ENCODE data around the gene LSG1.

Gene LSG1

DNA sequence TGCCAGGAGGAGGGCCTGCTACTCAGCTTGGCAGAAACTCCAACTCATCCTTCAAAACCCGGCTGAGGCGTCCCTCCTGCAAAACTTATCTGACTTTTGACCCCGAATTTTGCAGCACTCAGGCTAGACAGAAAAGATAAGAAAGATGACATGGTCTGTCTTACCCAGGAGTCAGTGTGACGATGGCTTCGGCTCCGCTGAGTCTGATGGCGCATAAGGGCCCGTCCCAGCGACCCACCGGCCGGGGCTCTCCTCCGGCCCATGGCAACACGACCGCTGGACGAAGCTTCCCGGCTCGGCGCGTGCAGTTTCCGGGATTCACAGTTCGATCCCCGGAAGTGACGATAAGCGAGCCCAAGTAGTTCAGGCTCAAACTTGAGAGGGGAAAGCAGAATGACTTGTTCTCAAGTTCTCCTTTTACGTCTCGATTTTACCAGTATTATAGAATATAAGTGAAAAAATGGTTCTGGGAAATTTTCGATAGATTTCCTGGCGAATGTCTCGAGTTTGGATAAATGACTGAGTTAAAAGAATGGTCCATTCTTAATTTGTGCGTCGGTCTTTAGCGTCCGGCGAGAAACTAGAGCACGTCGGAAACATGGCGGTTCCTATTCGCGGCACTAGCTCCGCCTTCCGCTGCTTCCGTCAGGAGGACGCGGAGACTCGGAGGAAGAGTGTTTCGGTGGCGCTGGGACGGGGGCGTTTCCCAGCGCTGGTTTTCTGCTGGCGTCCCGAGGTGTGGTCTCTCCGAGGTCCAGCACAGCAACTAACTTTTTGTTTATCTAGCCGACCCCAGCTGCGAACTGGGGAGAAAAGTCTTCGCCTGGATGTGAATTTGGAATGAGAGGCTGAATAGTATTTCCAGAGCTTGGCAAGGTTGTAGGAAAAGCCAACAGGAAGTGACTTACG, at the start of gene LSG1:
Gene LSG1 (minus strand): TSS at position 292 of the 909 bp plus-strand sequence. CDS start 29 bp downstream, at position 263.
- peak; percentile 92 for DNase-seq

GRCh38 chr3:194720048-194720447, 48.1 kb upstream of the LSG1 start:
- no peak for DNase-seq

GRCh38 chr3:194718079-194718478, 46.1 kb upstream of the LSG1 start:
- no peak for DNase-seq

- no peak for DNase-seq
These were observed 43.2 kb upstream of the LSG1 start for GRCh38 chr3:194715022-194715800.

- DNase-seq: no peak
These were observed 42.6 kb upstream of the LSG1 start for GRCh38 chr3:194714564-194714963.

- DNase-seq: no peak
These were observed 42.1 kb upstream of the LSG1 start for GRCh38 chr3:194714137-194714455.

GRCh38 chr3:194713299-194714136, 41.5 kb upstream of the LSG1 start:
- DNase-seq: no peak

DNA sequence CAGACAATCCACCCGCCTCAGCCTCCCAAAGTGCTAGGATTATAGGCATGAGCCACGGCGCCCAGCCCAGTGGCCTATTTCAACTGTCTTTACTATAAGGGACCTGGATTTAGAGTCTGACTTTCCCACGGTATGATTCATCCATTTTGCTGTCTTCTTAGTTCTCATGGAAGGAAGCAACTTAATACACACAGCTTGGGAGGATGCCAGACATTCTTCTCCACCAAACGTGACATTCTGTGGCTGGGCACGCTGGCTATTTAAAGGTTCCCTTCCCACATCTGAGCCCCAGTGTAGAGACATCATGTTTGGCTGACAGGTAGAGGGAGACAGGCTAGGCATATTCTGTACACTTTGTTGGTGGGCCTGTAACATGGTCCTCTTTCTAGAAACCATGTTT, 39.9 kb upstream of the LSG1 start:
- no peak for DNase-seq

- DNase-seq: no peak
These were observed 39.3 kb upstream of the LSG1 start for GRCh38 chr3:194711286-194711685.

GRCh38 chr3:194707147-194707540, 35.2 kb upstream of the LSG1 start:
- no peak for DNase-seq

DNA sequence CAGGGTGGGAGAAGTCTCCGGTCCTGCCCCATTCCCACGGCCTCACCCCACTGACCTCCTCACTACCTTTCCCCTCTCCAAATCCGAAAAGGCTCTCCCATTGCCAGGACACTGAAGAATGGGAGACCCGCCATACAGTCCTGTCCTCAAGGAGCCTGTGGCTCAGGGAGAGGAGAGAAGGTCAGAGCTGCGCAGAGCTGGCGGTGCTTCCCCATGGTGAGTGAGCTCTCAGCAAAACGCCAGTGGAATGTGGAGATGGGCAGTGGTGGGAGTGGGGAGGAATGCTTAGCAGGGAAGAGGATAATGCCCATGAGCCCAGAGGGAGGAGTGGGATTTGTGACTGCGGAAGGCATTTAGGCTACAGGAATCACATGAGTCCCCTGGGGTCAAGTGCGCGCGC, 33.8 kb upstream of the LSG1 start:
- no peak for DNase-seq

DNA sequence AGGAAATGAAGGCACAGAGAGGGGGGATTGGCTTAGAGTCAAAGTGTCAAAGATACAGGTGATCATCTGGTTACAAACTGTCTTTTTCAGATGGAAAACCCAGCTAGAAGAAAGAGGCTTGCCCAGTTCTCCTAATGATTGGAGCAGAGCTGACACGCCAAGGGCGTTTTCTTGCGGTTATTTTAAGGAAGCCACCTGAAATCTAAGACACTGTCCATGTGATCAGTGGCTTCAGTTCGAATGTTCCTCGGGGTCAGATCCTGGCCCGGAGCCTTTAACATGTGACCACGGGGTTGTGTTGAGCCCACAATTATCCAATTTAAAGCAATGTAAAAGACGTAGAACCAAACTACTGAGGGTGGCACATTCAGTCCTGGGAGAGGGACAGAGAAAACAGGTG, 33.2 kb upstream of the LSG1 start:
- DNase-seq: no peak

GRCh38 chr3:194702545-194702944, 30.6 kb upstream of the LSG1 start:
- DNase-seq: no peak

- no peak for DNase-seq
These were observed 24.7 kb upstream of the LSG1 start for GRCh38 chr3:194696702-194697101.

DNA sequence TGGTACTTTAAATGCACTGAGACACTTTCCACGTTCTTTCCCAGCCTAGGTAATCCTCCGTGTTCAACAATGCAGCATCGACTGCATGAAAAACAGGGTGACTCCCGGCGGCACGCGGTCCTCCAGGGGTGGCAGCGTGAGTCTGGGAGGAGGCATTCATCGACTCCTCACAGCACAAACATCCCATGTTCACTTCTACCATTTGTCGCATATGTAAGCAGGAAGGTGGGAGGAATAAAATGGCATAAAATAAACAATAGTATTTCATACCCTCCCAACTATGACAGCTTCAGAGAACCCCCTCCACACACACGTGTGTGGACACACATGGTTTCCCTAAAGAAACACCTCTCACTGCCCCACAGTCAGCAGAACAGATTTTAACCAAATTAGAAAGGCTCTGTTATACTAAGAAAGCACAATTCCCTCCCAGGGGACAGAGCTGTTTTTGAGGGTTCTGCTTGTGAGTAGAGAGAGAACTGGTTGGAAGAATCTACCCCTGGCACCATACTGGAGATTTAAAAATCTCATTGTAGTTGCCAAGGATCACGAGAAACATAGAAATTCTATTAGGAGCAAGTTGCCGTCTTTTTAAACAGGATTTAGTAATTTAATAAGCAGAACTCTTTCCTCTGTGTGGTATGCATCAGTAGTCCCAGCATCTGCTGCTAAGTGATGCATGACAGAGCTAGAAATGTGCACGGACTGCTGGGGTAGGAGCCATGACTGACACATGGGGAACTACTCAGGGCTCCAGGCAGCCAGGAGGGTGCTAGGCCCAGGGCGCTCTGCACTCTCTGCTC, 19.7 kb upstream of the LSG1 start:
- DNase-seq: no peak

DNA sequence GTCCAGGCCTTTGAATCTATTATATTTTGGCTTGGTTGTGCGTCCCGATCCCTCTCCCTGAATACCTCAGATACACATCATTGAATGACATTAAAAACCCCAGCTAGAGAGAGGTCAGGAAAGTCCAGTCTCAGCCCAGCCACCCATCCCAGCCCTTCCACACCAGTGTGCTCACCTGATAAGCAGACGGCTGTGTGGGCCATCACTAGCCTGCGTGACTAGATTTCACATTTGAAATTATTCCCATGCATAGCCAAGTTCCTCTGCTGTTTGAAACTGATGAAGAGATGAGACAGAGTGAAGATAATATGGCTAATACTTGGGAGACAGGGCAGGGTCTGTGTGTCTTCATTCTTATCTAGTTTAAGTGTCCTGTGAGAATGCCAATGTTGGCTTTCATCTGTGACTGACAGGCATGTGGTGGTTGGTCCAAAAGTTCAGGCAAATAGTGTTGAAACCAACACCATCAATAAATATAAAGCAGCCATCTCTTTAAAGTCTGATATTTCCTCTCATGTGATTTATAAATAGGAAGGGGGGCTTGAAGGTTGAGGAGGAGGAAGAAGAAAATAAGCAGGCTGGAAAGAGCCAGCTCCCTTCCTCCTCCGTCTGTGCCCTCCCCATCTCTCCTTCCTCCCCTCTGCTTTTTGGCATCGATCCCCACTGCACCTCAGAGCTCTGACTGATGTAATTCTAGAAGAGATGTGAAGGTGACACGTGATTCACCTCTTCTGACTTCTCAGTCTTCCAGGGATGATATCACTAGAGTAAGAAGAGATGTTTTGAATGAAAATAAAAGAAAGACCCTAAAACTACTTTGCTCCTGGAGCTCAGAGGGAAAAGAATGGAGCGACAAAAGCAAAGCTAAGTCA, 18.7 kb upstream of the LSG1 start:
- no peak for DNase-seq

- no peak for DNase-seq
These were observed 17.5 kb upstream of the LSG1 start for GRCh38 chr3:194689493-194689944.

GRCh38 chr3:194688946-194689345, 17.0 kb upstream of the LSG1 start:
- no peak for DNase-seq

DNA sequence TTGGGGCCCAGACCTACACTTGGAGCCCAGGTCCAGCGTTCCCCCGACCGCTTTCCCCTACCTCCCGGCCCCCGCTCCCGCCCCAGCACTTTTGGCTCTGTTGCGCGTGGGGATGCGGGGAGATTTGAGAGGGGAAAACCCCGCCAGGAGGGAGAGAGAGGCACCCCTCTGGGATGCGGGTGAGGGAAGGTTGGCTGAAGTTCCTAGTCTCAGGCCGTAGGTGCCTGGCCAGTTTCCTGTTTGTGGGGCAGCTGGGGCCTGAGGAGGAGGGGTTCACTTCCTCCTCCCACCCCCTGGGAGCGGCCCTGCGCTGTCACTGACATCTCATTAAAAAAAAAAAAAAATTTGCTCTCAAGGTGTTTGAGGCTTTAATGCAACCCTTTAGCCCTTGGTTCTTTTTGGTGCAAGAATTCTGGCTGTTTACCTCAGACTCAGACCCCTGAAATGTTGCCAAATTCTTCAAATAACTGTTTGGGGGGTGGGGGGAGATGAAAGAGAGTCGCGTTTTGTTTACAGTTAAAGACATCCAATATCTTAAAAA, 16.3 kb upstream of the LSG1 start:
- DNase-seq: peak; percentile 36

DNA sequence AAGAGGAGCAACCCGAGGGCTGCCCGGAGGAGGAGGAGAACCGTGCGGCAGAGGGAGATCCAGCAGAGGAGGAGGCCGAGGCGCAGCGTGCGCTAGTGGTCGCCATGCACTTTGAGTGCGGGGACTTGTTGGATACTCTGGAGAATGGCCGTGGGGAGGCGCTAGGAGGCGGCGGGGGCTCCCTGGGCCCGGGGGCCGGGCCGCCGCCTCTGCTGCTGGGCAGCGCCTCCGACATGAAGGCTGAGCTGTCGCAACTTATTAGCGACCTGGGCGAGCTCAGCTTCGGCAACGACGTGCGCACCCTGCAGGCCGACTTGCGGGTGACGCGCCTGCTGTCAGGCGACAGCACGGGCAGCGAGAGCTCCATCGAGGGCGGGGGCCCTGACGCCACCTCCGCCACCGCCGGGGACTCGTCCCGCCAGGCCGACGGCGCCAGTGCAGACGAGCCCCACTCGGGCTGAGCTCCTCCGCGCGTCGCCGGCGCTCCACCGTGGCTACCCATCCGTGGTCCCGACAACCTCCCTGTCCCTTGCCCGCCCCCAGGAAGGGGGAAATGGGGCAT, 15.7 kb upstream of the LSG1 start:
- DNase-seq: peak; percentile 80
